HG03060 (cell line): ENCODE results near the gene DYRK4.

Experiments
- ATAC-seq: cut with Tn5 transposase; IDR thresholded peaks from one replicate; pipeline ENCODE4 v1.9.1; 2021; ENCODE audit warnings: low read depth, moderate number of reproducible peaks; ENCODE audit not compliant: unreplicated experiment

Gene DYRK4

GRCh38 chr12:4558171-4558570 lies 3.8 kb upstream of the DYRK4 start:
- ATAC-seq: no peak

DNA sequence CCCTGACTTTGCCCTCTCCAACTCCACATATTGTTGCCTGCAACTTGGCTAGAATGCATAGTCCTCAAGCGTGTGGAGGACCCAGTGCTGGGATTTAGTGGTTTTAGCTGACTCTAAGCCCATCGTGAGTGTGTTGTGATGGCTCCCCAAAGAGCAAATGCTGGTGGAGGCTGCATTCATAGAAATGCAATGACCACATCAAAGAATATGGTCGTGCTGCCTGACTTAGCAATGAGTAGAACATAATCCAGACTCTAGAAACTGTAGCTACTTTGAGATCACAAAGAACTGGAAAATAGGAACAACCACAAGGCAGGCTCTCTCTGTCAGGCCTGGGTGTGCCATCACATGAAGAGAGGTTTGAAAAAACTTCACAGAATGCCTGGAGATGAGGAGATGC lies 1.3 kb downstream of the DYRK4 start:
- ATAC-seq: no peak

DNA sequence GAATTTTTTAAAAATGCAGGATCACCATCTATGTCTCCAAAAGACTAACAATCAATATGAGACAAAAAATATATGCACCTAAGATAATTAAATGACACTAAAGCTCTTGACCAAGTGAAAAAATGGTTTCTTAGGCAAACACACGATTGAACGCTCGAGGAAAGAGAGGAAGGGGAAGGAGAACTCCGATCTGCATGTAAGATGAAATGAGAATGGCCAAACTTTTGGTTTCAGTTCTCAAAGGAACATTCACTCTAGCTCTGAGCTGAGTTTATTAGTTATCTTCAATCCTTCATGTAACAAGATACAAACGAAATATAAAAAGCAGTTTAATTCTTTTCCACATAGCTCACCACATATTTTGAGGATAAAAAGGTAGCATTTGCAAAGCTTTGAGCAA lies 2.8 kb downstream of the DYRK4 start:
- ATAC-seq: no peak

- no peak for ATAC-seq
Observed at GRCh38 chr12:4566474-4566873, 4.5 kb downstream of the DYRK4 start.

DNA sequence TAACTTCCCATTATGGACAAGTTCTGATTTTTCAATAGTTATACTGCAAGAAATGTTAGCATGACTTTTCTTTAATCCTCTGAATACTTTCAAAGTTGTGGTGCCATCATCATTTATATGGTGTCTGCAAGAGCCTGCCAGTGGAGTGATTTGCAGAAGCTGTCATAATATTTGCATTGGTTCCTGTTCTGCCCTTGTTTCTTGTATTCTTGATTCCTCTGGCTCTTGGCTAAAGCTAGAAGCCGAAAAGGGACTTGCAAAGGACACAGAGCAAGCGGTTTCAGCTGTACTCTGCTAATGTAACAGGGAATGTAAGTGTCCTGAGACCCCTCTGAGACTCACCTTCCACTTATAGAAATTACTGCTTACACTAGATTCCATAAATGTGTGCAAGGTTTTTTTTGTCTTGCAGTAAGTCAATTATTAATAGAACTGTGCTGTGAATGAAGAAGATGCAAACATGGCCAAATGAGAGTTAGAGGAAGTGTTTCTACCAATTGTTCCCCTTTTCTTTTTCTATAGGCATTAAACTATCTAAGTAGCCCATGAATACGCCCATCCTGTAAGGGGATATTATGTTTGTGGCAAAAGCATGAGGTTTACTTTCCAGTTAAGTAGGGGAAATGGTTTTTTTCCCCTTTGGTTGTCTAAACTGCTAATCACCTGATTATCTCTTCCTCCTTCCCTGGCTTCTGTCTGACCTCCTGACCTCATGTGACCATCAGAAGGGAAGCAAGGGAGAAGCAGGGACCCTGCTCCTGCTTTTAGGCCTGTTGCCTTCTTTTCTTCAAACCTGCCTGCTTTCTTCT lies 5.3 kb downstream of the DYRK4 start:
- ATAC-seq: no peak

DNA sequence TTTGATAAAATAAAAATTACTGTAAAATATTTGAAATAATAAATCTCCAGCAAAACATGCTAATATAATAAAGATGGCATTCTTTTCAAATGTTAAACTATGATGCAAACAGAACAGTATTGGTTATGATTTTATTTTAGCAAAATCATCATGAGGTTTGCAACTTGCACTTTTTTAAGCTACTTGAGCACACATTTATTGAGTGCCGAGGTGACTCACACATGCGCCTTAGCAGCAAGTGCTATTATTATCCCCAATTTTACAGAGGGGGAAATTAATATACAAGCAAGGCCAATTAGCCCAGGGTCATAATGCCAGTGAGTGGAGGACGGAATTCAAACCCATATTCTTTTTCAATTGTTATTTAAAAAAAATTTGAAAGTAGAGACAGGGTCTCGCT lies 7.3 kb downstream of the DYRK4 start:
- no peak for ATAC-seq

DNA sequence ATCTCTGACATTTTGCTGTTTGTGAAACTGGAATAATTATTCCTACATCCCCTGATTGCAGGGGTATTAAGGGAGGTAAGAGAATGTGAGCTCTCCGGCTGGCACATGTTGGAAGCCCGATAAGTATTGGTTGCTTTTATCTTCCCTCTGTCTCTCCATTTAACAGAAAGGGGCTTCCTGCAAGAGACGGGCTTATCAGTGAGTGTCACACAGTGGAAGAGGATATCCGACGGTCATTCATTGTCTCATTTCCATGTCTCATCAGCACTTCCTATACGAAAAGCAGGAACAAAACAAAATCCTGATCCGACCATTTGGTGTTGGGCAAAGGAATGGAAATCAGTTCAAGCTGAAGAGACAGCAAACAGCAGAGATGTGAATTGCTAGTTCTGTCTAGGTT lies 10.7 kb downstream of the DYRK4 start:
- no peak for ATAC-seq

- no peak for ATAC-seq
Observed at GRCh38 chr12:4579305-4580102, 17.5 kb downstream of the DYRK4 start.

DNA sequence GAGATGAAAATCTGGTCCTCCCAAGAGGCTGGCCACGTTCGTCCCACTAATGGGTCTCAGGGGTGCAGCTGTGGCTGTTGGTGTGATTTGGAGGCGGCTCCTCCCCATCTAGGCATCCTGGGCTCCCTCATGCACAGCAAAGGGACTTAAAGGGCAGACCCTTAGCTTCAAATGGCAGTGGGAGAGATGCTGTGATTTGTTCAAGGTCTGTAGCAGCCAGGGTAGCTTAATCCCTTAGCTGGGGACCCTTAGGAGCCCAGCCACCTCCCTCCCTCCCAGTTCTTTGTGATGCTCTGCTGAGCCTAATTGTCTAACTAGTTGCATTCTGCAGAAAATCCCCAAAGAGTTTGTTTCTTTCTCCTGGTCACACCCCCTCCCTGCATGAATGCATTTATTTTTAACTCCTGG lies 18.3 kb downstream of the DYRK4 start:
- ATAC-seq: no peak

DNA sequence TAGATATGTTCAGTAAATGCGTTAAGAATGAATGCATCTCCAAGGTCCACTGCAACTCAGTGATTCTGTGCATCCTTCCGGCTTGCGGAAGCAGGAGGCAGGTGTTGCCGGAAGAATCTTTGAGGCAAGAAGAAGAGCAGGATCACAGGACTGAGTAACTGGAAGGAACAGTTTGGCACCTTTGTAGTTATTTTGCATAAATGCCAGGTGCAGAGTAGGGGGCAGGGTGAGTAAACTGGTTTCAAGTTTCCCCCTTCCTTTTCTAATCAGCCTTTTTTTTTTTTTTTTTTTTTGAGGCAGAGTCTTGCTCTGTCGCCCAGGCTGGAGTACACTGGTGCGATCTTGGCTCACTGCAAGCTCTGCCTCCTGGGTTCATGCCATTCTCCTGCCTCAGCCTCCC lies 22.3 kb downstream of the DYRK4 start:
- no peak for ATAC-seq

GRCh38 chr12:4584896-4585295 lies 22.9 kb downstream of the DYRK4 start:
- no peak for ATAC-seq

GRCh38 chr12:4586500-4586899 lies 24.5 kb downstream of the DYRK4 start:
- no peak for ATAC-seq

DNA sequence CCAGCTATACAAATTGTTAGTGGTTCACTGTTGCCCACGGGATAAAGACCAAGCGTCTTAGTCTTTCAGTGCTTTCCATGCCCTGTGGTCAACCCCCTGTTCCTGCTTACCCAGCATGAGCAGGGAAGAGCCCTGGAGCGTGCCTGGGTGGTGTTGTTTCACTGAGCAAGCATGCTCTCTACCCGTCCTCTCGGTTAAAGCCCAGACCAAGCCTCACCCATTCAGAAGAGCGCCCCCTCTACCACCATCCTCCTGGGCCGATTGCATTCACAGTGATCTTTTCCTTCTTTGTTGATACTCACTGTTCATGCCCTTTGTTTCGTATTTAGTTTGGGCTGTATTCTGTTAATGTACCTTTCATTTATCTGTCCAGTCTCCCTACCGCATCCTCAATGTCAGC lies 25.1 kb downstream of the DYRK4 start:
- no peak for ATAC-seq

DNA sequence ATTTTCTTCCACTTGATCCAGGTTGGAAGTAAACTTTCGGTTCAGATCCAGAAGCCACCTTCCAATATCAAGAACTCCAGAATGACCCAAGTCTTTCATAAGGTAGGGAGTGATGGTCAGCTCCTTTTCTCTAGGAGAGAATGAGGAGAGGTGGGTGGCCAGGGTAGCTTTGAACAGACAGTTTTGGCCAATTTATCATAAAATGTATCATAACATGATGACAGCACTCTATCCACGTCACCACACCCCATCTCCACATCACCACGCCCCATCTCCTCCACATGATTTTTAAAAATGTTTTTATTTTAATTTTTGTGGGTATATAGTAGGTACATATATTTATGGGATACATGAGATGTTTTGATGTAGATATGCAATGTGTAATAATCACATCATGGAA lies 26.9 kb downstream of the DYRK4 start:
- no peak for ATAC-seq

DNA sequence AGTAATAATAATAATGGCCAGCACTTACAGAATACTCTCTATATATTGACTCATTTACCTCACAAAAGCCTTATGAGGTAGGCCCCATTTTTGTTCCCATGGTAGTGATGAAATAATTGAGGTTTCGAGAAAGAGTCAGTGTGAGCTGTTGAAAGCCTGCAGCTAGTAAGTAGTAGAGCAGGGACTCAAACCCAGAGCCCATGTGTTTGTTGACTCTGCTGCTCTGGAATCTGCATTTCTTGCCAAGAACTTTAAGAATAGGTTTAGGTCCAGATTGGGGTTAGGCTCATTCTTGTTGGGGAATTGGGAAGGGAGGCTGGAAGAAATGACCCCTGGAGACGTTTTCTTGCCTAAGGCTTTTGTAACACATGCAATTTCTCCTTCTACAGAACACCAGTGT lies 27.9 kb downstream of the DYRK4 start:
- ATAC-seq: no peak

DNA sequence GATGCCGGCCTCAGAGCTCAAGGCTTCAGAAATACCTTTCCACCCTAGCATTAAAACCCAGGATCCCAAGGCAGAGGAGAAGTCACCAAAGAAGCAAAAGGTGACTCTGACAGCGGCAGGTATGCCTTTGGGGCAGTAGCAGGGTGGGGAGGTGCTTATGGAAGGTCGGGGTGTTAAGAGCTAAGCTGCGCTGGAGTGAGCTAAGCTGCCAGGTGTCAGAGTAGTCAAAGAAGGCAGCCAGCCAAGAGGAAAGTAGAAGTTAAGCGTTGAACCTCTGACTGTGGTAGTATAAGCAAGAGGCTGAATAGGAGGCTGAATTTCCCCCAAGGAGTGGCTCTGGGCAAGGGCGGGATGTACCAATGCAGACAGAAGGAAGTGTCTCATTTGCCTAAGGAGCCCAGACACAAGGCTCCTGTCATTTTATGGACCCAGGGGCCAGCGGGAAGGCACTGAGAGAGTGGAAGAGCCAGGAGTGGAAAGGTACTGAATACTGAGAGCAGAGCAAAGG lies 29.2 kb downstream of the DYRK4 start:
- no peak for ATAC-seq

- ATAC-seq: no peak
Observed at GRCh38 chr12:4595881-4596280, 33.9 kb downstream of the DYRK4 start.

- ATAC-seq: no peak
Observed at GRCh38 chr12:4603421-4603820, 41.4 kb downstream of the DYRK4 start.

DNA sequence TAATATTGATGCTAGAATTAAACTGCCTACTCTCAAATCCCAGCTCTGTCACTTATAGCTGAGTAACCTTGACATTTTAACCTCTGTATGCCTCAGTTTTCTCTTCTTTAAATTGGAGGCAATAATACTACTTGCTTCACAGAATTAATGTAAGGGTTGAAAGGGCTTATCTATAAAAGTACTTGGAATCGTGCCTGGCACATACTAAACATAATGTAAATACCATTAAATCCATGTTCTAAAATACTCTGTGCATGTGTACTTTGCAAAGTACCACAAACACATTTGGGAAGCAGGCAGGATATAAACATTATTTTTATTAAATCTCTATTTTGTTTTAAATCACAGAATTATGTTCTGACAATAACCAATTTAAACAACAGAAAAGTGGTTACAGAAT lies 41.9 kb downstream of the DYRK4 start:
- ATAC-seq: no peak

DNA sequence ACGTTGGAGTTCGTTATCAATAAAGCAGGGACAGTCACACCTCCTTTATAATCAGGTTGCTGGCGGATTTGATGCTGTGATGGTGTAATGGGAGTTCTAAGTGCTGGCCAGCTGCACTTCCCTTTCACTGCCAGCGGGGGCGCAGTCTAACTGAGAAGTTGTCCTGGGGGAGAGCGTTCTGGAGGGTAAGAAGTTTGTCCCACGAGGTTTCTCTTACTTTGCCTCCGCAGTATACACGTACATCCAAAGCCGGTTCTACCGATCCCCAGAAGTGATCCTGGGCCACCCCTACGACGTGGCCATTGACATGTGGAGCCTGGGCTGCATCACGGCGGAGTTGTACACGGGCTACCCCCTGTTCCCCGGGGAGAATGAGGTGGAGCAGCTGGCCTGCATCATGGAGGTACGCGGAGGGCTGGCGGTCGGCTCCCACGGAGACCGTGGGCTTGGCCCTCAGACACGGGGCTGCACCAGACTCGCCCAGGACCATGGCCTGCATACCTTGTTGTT lies 42.7 kb downstream of the DYRK4 start:
- no peak for ATAC-seq

DNA sequence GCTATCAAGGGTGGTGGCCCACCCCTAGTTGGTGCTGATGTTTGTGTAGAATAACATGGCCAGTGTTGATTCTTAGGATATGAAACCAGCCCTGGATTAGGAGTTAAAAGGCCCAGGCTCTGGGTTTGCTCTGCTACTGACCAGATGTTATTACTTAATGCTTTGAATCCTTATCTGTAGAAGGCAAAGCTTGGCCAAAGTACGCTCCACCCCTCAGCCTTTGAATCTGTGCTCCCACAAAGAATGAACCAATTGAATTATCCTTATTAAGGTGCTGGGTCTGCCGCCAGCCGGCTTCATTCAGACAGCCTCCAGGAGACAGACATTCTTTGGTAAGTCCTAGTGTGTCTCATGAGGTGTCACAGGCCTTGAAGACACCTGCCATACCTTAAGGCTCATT lies 45.0 kb downstream of the DYRK4 start:
- no peak for ATAC-seq

DNA sequence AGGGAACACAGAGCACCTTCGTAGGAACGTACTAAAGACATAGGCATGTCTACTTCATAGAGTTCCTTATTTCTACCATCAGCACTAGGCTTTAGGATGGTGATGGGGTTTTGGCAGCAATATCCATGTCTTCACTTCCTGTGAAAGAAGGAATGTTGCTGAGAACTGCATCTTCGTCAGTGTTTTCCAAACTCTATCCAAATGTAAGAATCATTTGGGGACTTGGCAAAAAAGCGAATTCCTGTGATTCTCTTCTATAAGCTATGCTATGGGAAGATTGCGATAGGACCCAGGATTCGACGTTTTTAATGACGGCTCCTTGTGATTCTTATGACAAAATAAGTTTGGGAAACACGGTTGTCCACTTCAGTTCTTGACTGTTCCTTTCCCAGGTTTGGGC lies 47.1 kb downstream of the DYRK4 start:
- ATAC-seq: no peak
